ENCODE measurements around the gene ZFP91.

DNA sequence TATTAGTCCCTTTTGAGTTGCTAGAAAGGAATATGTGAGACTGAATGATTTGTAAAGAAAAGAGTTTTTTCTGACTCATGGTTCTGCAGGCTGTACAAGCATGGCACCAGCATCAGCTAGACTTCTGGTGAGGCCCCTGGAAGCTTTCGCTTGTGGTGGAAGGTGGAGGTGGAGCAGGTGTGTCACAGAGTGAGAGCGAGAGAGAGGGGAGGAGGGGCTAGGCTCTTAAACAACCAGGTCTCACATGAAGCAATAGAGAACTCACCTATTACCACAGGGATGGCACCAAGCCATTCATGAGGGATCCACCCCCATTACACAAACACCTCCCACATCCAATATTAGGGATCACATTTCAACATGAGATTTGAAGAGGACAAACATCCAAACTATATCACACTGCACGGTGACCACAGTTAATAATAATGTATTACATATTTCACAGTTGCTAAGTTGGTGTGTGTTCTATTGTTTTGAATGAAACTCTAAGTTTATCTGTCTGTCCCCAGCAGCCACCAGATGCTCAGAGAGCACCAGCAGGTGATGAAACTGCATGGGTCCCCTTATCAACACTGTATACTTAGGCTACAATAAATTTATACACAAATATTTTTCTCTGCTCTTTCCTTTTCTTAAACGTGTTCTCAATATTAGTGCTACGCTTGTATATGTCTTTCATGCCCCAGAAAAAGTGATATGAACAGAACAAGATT lies 14.1 kb downstream of the ZFP91 start:
- TF ChIP-seq EP300 (IDR thresholded peaks at IDR 0.05) = no peak
- TF ChIP-seq, protein P1, sequence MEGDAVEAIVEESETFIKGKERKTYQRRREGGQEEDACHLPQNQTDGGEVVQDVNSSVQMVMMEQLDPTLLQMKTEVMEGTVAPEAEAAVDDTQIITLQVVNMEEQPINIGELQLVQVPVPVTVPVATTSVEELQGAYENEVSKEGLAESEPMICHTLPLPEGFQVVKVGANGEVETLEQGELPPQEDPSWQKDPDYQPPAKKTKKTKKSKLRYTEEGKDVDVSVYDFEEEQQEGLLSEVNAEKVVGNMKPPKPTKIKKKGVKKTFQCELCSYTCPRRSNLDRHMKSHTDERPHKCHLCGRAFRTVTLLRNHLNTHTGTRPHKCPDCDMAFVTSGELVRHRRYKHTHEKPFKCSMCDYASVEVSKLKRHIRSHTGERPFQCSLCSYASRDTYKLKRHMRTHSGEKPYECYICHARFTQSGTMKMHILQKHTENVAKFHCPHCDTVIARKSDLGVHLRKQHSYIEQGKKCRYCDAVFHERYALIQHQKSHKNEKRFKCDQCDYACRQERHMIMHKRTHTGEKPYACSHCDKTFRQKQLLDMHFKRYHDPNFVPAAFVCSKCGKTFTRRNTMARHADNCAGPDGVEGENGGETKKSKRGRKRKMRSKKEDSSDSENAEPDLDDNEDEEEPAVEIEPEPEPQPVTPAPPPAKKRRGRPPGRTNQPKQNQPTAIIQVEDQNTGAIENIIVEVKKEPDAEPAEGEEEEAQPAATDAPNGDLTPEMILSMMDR (IDR thresholded peaks at IDR 0.05) = no peak
